GM12878 (cell line): ENCODE results near the gene ASZ1. TPM values are rescaled to one million over a fixed set of nuclear protein-coding genes. Genes with fewer than 3 reads are reported as not detected.

Experiments
- ATAC-seq: fragments of 200-7000 bp; cut with Tn5 transposase; 3 replicates; pipeline ENCODE4 v1.9.1; 2020; ENCODE audit warnings: mild to moderate bottlenecking, moderate library complexity
- BruUV-seq: library from RNA; stranded (reverse); fragments of 400-500 nt; replicated peaks from 2 replicates; lab custom pipeline; 2021; lab: Mats Ljungman, UMichigan
- CTCF ChIA-PET: fragments of 300-600 bp; sonication (Branson Sonifier 250); formaldehyde crosslinking; extraction: SDS; loops from one replicate; lab custom pipeline; 2021; ENCODE audit warnings: inconsistent platforms; lab: Yijun Ruan, JAX
- POLR2A ChIA-PET: fragments of 350-600 bp; formaldehyde crosslinking; extraction: SDS; loops from one replicate; lab custom pipeline; 2021; ENCODE audit warnings: inconsistent platforms; lab: Charles Lee
- RAD21 ChIA-PET: fragments of 300-600 bp; sonication (Branson Sonifier 250); formaldehyde crosslinking; loops from one replicate; lab custom pipeline; 2023; ENCODE audit warnings: antibody characterized with exemption; ENCODE audit not compliant: unreplicated experiment; lab: Charles Lee
- SMC1A ChIA-PET: fragments of 300-600 bp; sonication (Branson Sonifier 250); formaldehyde crosslinking; loops from one replicate; lab custom pipeline; 2023; ENCODE audit not compliant: unreplicated experiment, uncharacterized antibody; lab: Charles Lee
- DNase-seq: peaks from one replicate; pipeline ENCODE4 v3.0.0-alpha.2; 2011; ENCODE audit warnings: low read depth, low spot score
- FAIRE-seq: peaks from 3 replicates; lab custom pipeline; 2011; peaks lifted over from hg19 to GRCh38; lab: Jason Lieb, UNC
- H2AFZ ChIP-seq: 2 replicates; pipeline ENCODE4 v1.6.0; 2011; ENCODE audit warnings: low read depth, low read length, control low read depth; ENCODE audit not compliant: control insufficient read depth
- H3K27ac ChIP-seq: 2 replicates; pipeline ENCODE4 v1.5.1; 2011; ENCODE audit warnings: control low read depth; ENCODE audit not compliant: control insufficient read depth, insufficient read depth
- H3K27me3 ChIP-seq, 2 experiments: replicated peaks in 1 of 2; 2 replicates each; pipeline versions ENCODE4 v1.6.0 to v1.6.1; 2011; ENCODE audit warnings: low read length in 1 of 2; ENCODE audit not compliant: control insufficient read depth in 2 of 2, insufficient read depth in 2 of 2
- H3K36me3 ChIP-seq, 2 experiments: 2 replicates each; pipeline ENCODE4 v1.5.1; 2011; ENCODE audit warnings: low read length in 1 of 2; ENCODE audit not compliant: control insufficient read depth in 2 of 2, insufficient read depth in 2 of 2
- H3K4me1 ChIP-seq: 2 replicates; pipeline ENCODE4 v1.6.1; 2011; ENCODE audit warnings: mild to moderate bottlenecking, low read length, moderate library complexity, mixed read lengths; ENCODE audit not compliant: control insufficient read depth, insufficient read depth
- H3K4me2 ChIP-seq: 2 replicates; pipeline ENCODE4 v1.6.0; 2011; ENCODE audit warnings: control low read depth; ENCODE audit not compliant: control insufficient read depth, insufficient read depth
- H3K4me3 ChIP-seq: fragments of 200-600 bp; sonication (generic); 2 replicates; pipeline ENCODE4 v1.5.1; 2016
- H3K79me2 ChIP-seq: 2 replicates; pipeline ENCODE4 v1.6.0; 2011; ENCODE audit warnings: low read length; ENCODE audit not compliant: control insufficient read depth, insufficient read depth
- H3K9ac ChIP-seq: 2 replicates; pipeline ENCODE4 v1.8.0; 2011; ENCODE audit warnings: low read length, control low read depth, mixed read lengths; ENCODE audit not compliant: control insufficient read depth, insufficient read depth
- H3K9me3 ChIP-seq: replicated peaks from 3 replicates; pipeline ENCODE4 v1.5.1; 2011; ENCODE audit warnings: mild to moderate bottlenecking, low read length; ENCODE audit not compliant: control insufficient read depth, insufficient read depth
- H4K20me1 ChIP-seq: 2 replicates; pipeline ENCODE4 v1.6.0; 2011; ENCODE audit not compliant: control insufficient read depth, insufficient read depth
- BHLHE40 ChIP-seq, 2 experiments: fragments of 450-650 bp in 1 of 2; IDR thresholded peaks; 2 replicates each; pipeline ENCODE4 v1.6.1; 2011 to 2017; ENCODE audit warnings: low read depth in 2 of 2, borderline replicate concordance in 1 of 2, improper control_type of control experiment in 1 of 2, low read length in 1 of 2, mild to moderate bottlenecking in 1 of 2
- NBN ChIP-seq: fragments of 450-650 bp; IDR thresholded peaks from 2 replicates; pipeline ENCODE4 v1.6.1; 2016
- RB1 ChIP-seq: fragments of 450-650 bp; formaldehyde crosslinking; IDR thresholded peaks from 2 replicates; pipeline ENCODE4 v1.6.1; 2017; ENCODE audit warnings: mild to moderate bottlenecking, borderline replicate concordance
- WGBS: methylation state at CpG from one replicate; pipeline ENCODE4 v1.1.6; 2016; ENCODE audit warnings: low lambda C conversion rate; ENCODE audit not compliant: insufficient replicate concordance, insufficient coverage; ENCODE audit errors: missing lambda C conversion rate; 5-methylcytosine and 5-hydroxymethylcytosine counted together
- in situ Hi-C: fragments of 300-500 bp; cut with MboI; formaldehyde crosslinking; loops from 9 replicates; pipeline ENCODE4 v1.14.3; 2018; ENCODE audit warnings: mixed read lengths
- intact Hi-C: fragments of 100-400 bp; cut with micrococcal nuclease; formaldehyde crosslinking; loops from one replicate; pipeline ENCODE4 v1.14.2; 2022; ENCODE audit not compliant: unreplicated experiment
- polyA plus RNA-seq, 11 experiments: library from polyadenylated mRNA; depleted of rRNA in 4 of 11; unstranded in 6 of 11; stranded (reverse) in 5 of 11; fragments of >200 nt; fragmentation: Nextera tagmentation in 4 of 11; fragmentation: Illumina TruSeq in 1 of 11; extraction: Ambion mirVana in 4 of 11; extraction: Trizol in 1 of 11; gene quantifications; 1 replicate in 1 of 11; 2 replicates in 10 of 11; pipeline versions ENCODE4 v1.2.1 to v1.2.3, GENCODE V29; 2011 to 2016; ENCODE audit warnings: inconsistent platforms in 2 of 11, missing spikeins in 2 of 11, low read depth in 1 of 11
- total RNA-seq, 4 experiments: library from RNA; depleted of rRNA in 3 of 4; stranded (reverse); fragments of >200 nt in 3 of 4; fragmentation: Illumina TruSeq in 1 of 4; extraction: Trizol in 1 of 4; gene quantifications; 2 replicates each; pipeline versions ENCODE4 v1.2.1 to v1.2.3, GENCODE V29; 2013 to 2021

Gene ASZ1
- total and polyA plus RNA-seq, 10 of the 15 experiments (the other 5 are each of a cell fraction or from before 2014, with no cell fraction given), result 0.04 to 0.09 (median 0.06) TPM; not detected in 5

DNA sequence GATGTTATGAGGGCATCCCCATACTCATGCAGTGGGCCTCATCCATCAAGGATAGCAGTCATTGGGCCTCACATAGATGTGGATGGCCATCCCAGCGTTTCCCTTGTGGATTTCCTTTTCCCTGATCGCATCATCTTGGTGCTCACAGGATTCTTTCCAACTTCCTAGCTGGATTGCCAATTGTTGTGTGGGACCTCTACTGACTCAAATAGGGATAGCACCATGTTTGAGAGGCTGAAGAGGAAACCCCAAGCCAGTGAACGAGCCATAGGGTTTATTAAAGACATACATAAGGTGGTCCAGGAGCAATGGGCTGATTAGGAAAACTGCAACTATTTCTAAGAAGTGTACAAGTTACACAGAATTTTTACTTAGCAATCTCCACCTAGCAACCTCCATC lies 21.8 kb downstream of the ASZ1 start:
- SMC1A ChIA-PET, result interaction anchor here (1.9 kb wide), 1 partner anchor 17 kb away, joined by 5 read pairs; no protein-coding TSS in a partner anchor

GRCh38 chr7:117403737-117404136 lies 23.6 kb downstream of the ASZ1 start:
- POLR2A ChIA-PET, result no interaction called here

More for the DNA sequence above, 21.8 kb downstream of the ASZ1 start:
- RAD21 ChIA-PET, result no interaction called here
- Histone ChIP-seq H2AFZ (no peak overlapping the region), H3K27ac (no peak overlapping the region), H3K9ac (no peak overlapping the region), H3K36me3 (no peaks in the 10 kb centered on the region), H3K4me2 (no peak overlapping the region), H3K79me2 (no peaks in the 10 kb centered on the region), H3K9me3 (no peaks in the 10 kb centered on the region), H3K4me1 (no peaks in the 10 kb centered on the region), H3K4me3 (no peak overlapping the region), H3K27me3 (no peaks in the 10 kb centered on the region)
- 41% methylated on average over 3 of the region's 3 CpGs for WGBS
- ATAC-seq (no peak), FAIRE-seq (no peak)
- CTCF ChIA-PET, result interaction anchor here (0.7 to 1.8 kb wide), 4 partner anchors 30 to 311 kb away, joined by 3 to 11 read pairs (median 4); no protein-coding TSS in a partner anchor
- intact Hi-C loops, result no loop called here
- POLR2A ChIA-PET, result no interaction called here
- no TSS peak for BruUV-seq
- TF ChIP-seq NBN (no peak), RB1 (no peak)
- TF ChIP-seq, all 136 proteins: peak for 0
- H4K20me1 ChIP-seq, result no peaks in the 10 kb centered on the region
- in situ Hi-C loops, result no loop called here
- DNase-seq, result no peak

More at GRCh38 chr7:117403737-117404136, 23.6 kb downstream of the ASZ1 start:
- no peaks in the 10 kb centered on the region for H3K79me2 ChIP-seq
- CTCF ChIA-PET, result interaction anchor here (7.1 kb wide), 1 partner anchor 314 kb away, joined by 127 read pairs; no protein-coding TSS in a partner anchor
- BruUV-seq, result no TSS peak
- in situ Hi-C loops, result no loop called here
- no peaks in the 10 kb centered on the region for H3K36me3 ChIP-seq
- no peak overlapping the region for H3K27ac ChIP-seq
- SMC1A ChIA-PET, result no interaction called here
- no peaks in the 10 kb centered on the region for H3K4me1 ChIP-seq
- no peak for FAIRE-seq
- intact Hi-C loops, result loop anchor here (5.0 kb wide), 2 partner anchors 54 to 749 kb away; no protein-coding TSS in a partner anchor
- H2AFZ ChIP-seq, result no peak overlapping the region
- H3K9ac ChIP-seq, result no peak overlapping the region
- no peaks in the 10 kb centered on the region for H3K27me3 ChIP-seq
- no peak overlapping the region for H3K4me2 ChIP-seq
- no peak for ATAC-seq
- no peak for DNase-seq
- H4K20me1 ChIP-seq, result no peaks in the 10 kb centered on the region
- RAD21 ChIA-PET, result no interaction called here
- no peaks in the 10 kb centered on the region for H3K9me3 ChIP-seq
- TF ChIP-seq BHLHE40 (IDR thresholded peaks at IDR 0.05; ENCODE audit: borderline replicate concordance in 1 of 2, low read depth in 2 of 2, low read length in 1 of 2), result no peak
- WGBS, result 61% methylated on average over 8 of the region's 8 CpGs
- no peak overlapping the region for H3K4me3 ChIP-seq
